Stimulated activated CD4-positive, alpha-beta T cell treated with anti-CD3 and anti-CD28 coated beads, Interleukin-1b, Interleukin-23, amount 100 ng/mL, for 24 hours (primary cell): Measurements from ENCODE around the gene ITGB7.

Experiments
- DNase-seq, 4 experiments: peaks; one replicate each; pipeline ENCODE4 v3.0.0-alpha.2; 2020; ENCODE audit warnings: low read depth in 4 of 4, low spot score in 1 of 4

Gene ITGB7

GRCh38 chr12:53199700-53200099, 7.4 kb downstream of the ITGB7 start:
- DNase-seq: no peak

DNA sequence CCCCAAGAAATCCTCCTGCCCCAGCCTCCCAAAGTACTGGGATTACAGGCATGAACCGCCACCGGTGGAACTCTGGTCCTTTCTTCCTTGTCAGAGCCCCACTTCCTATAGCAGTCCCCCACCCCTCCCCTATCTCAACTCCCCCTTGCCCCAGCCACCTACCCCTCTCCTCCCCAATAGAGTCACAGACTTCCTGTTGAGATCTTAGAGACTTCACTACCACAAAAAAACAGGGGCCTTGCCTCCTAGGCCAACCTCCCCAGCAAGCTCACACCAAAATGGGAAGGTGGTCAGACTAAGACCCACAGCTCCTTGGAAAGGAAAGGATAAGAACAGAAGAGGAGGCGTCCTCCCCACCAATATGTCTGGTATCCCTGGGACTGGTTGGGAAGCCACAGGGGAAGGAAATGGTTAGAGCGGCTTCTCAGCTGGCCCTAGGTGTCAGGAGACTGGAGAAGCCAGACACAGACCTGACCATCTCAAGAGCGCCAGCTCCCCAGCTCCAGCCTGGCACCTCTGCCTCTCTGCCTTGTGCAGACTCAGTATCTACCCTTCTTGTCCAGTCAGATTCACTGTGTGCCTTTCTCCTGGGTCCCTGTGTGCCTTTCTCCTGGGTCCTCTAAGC, 8.5 kb downstream of the ITGB7 start:
- no peak for DNase-seq

GRCh38 chr12:53197011-53197640, 9.9 kb downstream of the ITGB7 start:
- no peak for DNase-seq

- DNase-seq: no peak
These were observed 10.6 kb downstream of the ITGB7 start for GRCh38 chr12:53196486-53196885.

DNA sequence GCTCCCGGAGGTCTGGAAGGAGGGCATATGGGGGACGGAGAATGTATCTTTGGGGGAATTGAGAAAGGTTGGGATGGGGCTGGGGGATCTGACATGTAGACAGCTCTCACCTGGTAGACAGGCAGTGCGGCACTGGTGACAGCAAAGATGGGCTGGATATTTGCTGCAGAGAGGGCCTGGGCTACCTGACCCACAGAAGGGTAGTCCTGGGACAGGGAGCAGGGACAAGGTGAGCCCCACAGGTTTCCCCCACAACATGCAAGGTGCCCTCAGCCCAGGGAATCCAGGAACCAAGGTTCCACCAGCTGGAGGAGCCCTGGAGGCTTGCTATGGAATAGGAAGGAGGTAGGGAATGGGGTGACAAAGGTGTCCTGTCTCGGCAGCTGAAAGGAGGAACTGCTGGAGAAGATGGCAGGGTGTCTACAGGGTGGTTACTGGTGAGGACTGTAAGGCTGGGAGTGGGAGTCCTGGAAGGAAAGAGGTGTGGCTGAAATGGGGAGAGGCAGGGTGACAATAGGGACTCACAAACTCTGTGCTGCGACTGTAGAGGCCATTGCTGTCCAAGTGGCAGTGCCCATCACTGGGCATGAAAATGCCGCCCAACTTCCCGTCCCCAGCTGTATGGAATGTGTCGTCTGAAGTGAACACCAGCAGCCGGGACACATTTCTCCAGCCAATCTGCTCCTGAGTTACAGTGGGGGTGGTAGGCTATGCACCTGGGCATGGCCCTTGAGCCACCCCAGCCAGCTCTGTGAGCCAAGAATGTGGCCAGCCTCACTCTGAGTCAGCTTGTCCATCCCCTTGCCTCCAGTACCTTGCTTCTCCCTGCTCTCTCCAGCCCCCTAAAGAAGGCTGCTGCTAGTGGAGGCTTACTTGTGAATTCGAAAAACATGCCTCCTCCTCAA, 11.3 kb downstream of the ITGB7 start:
- DNase-seq: no peak

DNA sequence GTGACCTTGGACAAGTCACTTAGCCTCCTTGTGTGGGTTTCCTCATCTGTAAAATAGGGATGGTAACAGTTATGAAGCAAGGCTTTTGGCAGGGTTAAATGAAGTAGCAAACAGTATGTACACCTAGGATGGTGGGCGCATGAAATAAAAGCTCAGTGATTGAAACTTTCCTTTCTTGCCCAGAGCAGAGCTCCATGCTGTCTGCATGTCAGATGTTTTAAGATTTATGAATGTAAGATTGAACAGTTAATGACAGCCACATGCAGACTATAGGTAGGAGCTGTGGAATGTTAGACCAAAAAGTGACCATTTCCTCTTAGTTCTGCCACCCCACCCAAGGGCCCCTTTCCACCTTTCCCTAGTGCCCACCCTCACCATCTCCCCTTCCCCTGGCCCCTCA, 12.1 kb downstream of the ITGB7 start:
- DNase-seq: no peak

- no peak for DNase-seq
These were observed 12.9 kb downstream of the ITGB7 start for GRCh38 chr12:53193985-53194716.

DNA sequence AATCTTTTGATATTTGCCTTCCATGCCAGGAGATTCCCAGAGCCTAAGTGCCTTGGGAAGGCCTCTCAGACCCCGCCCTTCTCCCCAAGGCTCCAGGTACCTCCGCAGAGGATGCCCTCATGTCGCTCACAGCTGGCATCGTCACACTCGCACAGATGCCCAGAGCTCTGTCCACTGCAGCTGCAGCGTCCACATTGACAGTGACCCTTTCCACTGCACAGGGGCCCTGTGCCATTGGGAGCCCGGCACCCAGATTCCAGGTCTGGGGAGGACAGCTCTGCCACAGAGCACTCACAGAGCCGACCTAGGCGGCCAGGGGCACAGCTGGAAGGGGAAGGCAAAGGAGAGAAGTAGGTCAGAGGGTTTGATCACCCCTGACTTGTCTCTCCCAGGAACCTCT, 14.0 kb downstream of the ITGB7 start:
- DNase-seq: no peak

- DNase-seq: no peak
These were observed 14.5 kb downstream of the ITGB7 start for GRCh38 chr12:53192531-53193021.

- no peak for DNase-seq
These were observed 15.0 kb downstream of the ITGB7 start for GRCh38 chr12:53191885-53192530.

DNA sequence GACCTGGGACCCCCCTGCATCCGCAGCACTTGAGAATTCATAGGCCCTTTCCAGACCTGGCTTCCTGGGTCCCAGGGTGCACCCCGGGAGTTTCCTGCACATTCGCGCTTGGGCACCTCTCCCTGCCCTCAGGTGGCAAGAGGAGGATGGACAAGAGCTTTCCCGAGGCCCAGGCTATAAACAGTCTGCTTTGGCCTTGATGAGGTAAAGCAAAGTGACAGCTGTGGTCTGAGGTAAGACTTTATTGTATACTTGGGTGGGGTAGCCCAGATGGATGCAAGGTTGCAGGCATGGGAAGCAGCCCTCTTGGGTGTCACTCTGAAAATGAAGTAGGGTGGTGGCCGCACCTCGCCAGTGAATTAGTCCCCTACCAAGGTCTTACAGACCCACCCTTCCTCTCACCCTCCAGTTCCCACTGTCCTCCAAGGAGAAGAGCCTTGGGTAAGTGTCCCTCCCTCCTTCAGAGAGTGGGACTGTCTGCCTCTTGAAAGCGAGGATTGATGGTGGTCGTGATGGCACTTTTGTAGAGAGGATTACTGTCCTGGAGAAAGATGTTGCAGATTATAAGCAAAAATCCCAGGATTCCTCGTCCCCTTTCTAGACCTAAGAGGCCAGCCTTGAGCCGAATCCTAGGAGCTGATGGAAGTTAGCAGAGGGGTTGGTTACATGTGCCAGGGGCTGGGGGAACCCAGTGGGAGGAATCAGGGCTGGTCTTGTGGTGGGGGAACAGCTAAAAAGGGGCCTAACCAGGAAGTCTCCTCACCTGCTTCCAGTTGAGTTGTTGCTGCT, 15.8 kb downstream of the ITGB7 start:
- no peak for DNase-seq

- peak in 1 of 4 experiments; percentile 38 for DNase-seq
These were observed 16.8 kb downstream of the ITGB7 start for GRCh38 chr12:53190108-53190729.

DNA sequence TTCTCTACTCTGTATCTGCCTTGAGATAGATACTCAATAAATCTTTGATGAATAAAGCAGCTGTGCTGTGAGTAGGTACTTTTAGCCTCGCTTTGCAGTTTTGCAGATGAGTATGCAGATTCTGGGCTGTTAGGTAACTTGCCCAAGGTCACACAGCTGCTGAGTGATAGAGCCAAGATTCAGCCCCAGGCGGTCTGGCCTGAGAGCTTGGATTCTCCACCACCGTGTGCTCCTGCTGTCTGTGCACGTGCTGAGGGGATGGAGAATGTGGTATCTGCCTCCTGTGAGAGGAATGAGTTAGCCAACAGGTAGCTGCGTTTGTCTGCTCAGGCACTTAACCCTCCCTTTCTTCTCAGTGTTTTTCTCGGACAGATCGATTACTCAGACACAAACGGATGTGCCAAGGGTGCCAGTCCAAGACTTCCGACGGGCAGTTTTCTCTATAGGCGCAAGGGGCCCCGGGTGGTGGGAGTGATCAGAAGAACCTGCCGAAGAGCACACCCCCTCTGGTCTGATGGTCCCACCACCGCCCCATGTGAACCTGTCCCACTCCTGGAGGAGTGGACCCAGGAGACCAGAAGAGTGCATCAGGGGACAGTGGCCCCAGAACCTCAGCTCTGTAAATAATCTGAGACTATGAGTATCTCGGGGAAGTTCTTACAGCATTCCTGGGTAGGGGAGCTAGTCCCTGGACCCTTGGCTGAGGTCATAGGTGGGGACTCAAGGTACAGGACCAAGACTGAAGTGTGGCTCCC, 19.7 kb downstream of the ITGB7 start:
- DNase-seq: no peak

GRCh38 chr12:53186745-53187144, 20.3 kb downstream of the ITGB7 start:
- no peak for DNase-seq

GRCh38 chr12:53185582-53186153, 21.4 kb downstream of the ITGB7 start:
- no peak for DNase-seq

- no peak for DNase-seq
These were observed 22.2 kb downstream of the ITGB7 start for GRCh38 chr12:53184828-53185227.

- DNase-seq: no peak
These were observed 24.1 kb downstream of the ITGB7 start for GRCh38 chr12:53182903-53183302.

- no peak for DNase-seq
These were observed 25.1 kb downstream of the ITGB7 start for GRCh38 chr12:53181935-53182334.
